Peyer's patch (tissue), 4 donors: ENCODE measurements around the gene XYLT1. TPM values are rescaled to one million over a fixed set of nuclear protein-coding genes. Genes with fewer than 3 reads are reported as not detected.

Experiments
- DNase-seq, 3 donors: peaks; one replicate each; pipeline ENCODE4 v3.0.0-alpha.2; 2017 to 2019
- H3K27ac ChIP-seq, 4 donors: fragments of 200-600 bp; sonication (generic); one replicate each; pipeline ENCODE4 v1.5.1; 2016 to 2019
- H3K27me3 ChIP-seq, 2 donors: fragments of 200-600 bp; sonication (generic); one replicate each; pipeline ENCODE4 v1.5.1; 2019
- H3K36me3 ChIP-seq, 3 donors: fragments of 200-600 bp; sonication (generic); one replicate each; pipeline ENCODE4 v1.5.1; 2016 to 2019
- H3K4me1 ChIP-seq, 4 donors: fragments of 200-600 bp; sonication (generic); one replicate each; pipeline ENCODE4 v1.5.1; 2016 to 2019
- H3K4me3 ChIP-seq, 4 donors: fragments of 200-600 bp; sonication (generic); 1 replicate in 3 of 4; 2 replicates in 1 of 4; pipeline ENCODE4 v1.5.1; 2016 to 2019; ENCODE audit warnings: mild to moderate bottlenecking in 1 of 4
- H3K9me3 ChIP-seq, 4 donors: fragments of 200-600 bp; sonication (generic); one replicate each; pipeline ENCODE4 v1.5.1; 2016 to 2019; ENCODE audit warnings: mild to moderate bottlenecking in 1 of 4
- POLR2A ChIP-seq, 2 donors: fragments of 450-650 bp; IDR thresholded peaks; one replicate each; pipeline ENCODE4 v1.5.1; 2017; ENCODE audit warnings: antibody characterized with exemption in 2 of 2, mild to moderate bottlenecking in 2 of 2, moderate library complexity in 2 of 2
- total RNA-seq, 4 donors: library from RNA; depleted of rRNA; stranded (reverse); fragments of >200 nt; gene quantifications; one replicate each; pipeline ENCODE4 v1.1.0, GENCODE V29; 2016
- TF ChIP-seq, protein P1 (sequence below), 6 experiments: fragments of 450-650 bp in 4 of 6; fragments of 200-600 bp in 2 of 6; sonication (generic) in 1 of 6; IDR thresholded peaks; one replicate each; pipeline ENCODE4 v1.5.1; 2017 to 2019; ENCODE audit warnings: antibody characterized with exemption in 6 of 6, mild to moderate bottlenecking in 3 of 6, moderate library complexity in 1 of 6

XYLT1 gene
- total RNA-seq, 4 donors from 2014 or later, result 18.7 to 42.1 (median 37.7) TPM

DNA sequence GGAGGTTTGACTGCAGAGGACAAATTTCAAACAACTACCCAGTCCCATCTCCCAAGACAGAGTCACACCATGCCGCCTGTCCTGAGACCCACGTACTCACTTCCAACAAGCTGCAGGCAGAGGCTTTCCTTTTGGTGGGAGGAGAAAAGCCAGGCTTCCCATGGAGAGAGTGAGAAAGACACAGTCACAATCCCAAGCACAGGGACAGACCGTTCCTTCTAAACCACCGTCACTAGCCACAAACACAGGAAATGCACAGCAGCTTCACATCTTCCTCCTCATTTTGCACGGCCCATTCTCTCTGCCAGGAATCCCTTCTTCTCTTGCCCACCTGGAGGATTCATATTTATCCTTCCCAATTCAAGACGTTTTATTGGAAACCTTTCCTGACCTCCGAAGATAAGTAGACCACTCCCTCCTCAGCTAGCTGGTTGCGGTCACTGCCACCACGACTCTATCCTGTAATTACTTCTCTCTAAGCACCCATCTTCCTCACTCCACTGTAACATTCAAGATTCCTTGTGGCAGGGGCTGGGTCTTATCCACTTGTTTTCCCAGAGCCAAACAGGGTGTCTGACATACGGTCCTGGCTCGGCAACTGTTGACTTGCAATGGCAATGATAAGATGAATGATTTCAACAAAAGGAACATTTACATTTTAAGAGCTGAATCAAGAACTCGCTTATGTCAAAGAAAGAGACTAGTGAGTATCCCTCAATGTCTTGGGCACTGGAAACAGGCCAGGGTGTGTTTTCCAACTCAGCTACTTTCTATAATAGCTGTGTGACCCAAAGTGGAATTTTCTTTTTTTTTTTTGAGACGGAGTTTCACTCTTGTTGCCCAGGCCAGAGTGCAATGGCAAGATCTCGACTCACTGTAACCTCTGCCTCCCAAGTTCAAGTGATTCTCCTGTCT, 87.6 kb downstream of the XYLT1 start:
- Histone ChIP-seq H3K27ac (peak overlapping the region; percentile 10 to 71 (median 64)), H3K27me3 (no peaks in the 10 kb centered on the region), H3K36me3 (no peaks in the 10 kb centered on the region), H3K4me1 (peaks cover 0 to 20% (median 5%) of the 10 kb centered on the region in 4 donors), H3K4me3 (peak overlapping the region in 2 of 4 donors; percentile 20 to 25), H3K9me3 (no peaks in the 10 kb centered on the region)
- TF ChIP-seq POLR2A (IDR thresholded peaks at IDR 0.05), result no peak
- TF ChIP-seq, protein P1, sequence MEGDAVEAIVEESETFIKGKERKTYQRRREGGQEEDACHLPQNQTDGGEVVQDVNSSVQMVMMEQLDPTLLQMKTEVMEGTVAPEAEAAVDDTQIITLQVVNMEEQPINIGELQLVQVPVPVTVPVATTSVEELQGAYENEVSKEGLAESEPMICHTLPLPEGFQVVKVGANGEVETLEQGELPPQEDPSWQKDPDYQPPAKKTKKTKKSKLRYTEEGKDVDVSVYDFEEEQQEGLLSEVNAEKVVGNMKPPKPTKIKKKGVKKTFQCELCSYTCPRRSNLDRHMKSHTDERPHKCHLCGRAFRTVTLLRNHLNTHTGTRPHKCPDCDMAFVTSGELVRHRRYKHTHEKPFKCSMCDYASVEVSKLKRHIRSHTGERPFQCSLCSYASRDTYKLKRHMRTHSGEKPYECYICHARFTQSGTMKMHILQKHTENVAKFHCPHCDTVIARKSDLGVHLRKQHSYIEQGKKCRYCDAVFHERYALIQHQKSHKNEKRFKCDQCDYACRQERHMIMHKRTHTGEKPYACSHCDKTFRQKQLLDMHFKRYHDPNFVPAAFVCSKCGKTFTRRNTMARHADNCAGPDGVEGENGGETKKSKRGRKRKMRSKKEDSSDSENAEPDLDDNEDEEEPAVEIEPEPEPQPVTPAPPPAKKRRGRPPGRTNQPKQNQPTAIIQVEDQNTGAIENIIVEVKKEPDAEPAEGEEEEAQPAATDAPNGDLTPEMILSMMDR (IDR thresholded peaks at IDR 0.05), result no peak
- peak in 2 of 3 donors; percentile 59 to 80 for DNase-seq

DNA sequence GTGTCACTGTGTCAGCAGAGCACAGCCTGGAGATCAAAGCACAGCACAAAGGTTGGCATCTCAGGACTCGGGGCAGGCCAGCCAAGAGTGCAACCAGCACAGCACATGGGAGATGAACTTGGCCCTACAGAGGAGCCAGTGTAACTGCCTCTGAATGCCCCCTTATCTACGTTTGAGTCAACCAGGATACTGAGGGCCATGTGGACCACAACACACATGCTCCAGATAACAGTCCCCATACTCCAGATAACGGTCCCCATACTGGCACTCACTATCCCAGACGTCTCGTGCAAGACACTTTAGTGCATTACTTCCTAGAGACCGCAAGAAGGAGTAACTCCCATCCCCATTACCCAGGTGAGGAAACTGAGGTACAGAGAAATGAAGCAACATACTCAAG, 88.2 kb downstream of the XYLT1 start:
- H3K4me1 ChIP-seq, result peaks cover 0 to 21% (median 8%) of the 10 kb centered on the region in 4 donors
- H3K36me3 ChIP-seq, result no peaks in the 10 kb centered on the region
- no peaks in the 10 kb centered on the region for H3K27me3 ChIP-seq
- no peak for TF ChIP-seq POLR2A (IDR thresholded peaks at IDR 0.05)
- TF ChIP-seq, protein P1 (IDR thresholded peaks at IDR 0.05), result no peak
- H3K9me3 ChIP-seq, result no peaks in the 10 kb centered on the region
- no peak for DNase-seq
- peak overlapping the region in 2 of 4 donors; percentile 20 to 25 for H3K4me3 ChIP-seq
- H3K27ac ChIP-seq, result peak overlapping the region; percentile 4 to 71 (median 64)

DNA sequence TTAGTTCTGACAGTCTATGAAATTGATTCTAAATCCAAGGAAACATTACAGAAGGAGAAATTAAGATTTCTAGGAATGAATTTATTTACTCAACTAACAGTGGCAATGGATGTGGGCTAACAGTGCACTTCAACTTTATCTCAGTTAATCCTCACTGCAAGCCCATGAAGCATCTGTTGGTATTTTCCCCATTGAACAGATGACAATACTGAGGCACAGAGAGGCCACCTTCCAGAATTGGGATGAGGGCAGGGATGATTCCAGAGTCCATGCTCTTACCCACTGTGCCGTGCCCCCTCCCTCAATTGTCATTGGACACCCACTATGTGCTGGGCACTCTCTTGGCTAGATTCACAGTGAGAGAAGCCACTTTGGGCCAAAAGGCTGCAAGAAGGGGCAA, 89.0 kb downstream of the XYLT1 start:
- H3K36me3 ChIP-seq, result no peaks in the 10 kb centered on the region
- TF ChIP-seq, protein P1 (IDR thresholded peaks at IDR 0.05), result no peak
- peaks cover 0 to 26% (median 13%) of the 10 kb centered on the region in 4 donors for H3K4me1 ChIP-seq
- no peaks in the 10 kb centered on the region for H3K27me3 ChIP-seq
- DNase-seq, result peak in 1 of 3 donors; percentile 10
- H3K27ac ChIP-seq, result peak overlapping the region in 3 of 4 donors; percentile 4 to 71 (median 69)
- H3K9me3 ChIP-seq, result no peaks in the 10 kb centered on the region
- no peak overlapping the region for H3K4me3 ChIP-seq

DNA sequence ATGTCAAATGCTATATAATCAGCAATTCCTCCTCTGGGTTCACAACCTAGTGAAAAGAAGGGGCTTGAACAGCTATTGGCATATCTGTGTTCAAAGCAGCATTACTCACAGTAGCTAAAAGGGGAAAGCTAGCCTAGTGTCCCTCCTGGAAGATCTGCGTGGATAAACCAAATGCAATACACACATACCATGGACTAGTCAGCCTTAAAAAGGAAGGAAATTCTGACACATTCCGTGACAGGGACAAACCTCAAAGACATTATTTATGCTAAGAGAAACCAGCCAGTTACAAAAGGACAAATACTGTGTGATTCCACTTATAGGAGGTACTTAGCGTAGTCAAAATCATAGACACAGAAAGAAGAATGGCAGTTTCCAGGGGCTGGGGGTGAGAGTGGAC, 90.1 kb downstream of the XYLT1 start:
- Histone ChIP-seq H3K9me3 (no peaks in the 10 kb centered on the region), H3K36me3 (no peaks in the 10 kb centered on the region), H3K4me3 (no peak overlapping the region), H3K27me3 (no peaks in the 10 kb centered on the region), H3K27ac (peak overlapping the region in 1 of 4 donors; percentile 82), H3K4me1 (peaks cover 0 to 26% (median 15%) of the 10 kb centered on the region in 4 donors)
- peak; percentile 14 to 37 for TF ChIP-seq POLR2A (IDR thresholded peaks at IDR 0.05)
- TF ChIP-seq, protein P1 (IDR thresholded peaks at IDR 0.05), result no peak
- peak in 1 of 3 donors; percentile 18 for DNase-seq

DNA sequence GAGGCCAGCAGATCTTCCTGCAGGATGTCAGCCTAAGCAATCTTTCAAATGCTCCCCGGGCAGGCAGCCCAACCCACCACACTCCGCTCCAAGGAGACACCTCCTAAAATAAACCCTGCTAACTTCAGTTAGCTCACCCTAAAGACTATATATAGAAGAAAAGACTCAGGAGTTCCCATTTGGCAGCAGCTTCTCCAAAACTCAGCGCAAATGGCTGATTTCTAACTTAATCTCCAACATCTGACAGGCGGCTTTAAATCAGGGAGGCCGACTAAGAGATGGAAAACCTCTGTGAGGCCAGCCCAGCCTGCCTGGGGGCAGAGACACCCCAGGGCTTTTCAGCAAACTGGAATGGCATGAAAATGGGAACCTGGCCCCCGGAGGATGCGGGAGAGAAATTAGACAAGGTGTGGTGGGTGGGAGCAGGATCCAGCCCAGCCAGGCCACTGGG, 91.6 kb downstream of the XYLT1 start:
- H3K27me3 ChIP-seq, result no peaks in the 10 kb centered on the region
- no peaks in the 10 kb centered on the region for H3K9me3 ChIP-seq
- DNase-seq, result peak in 1 of 3 donors; percentile 42
- H3K36me3 ChIP-seq, result no peaks in the 10 kb centered on the region
- H3K27ac ChIP-seq, result peak overlapping the region in 3 of 4 donors; percentile 59 to 82 (median 76)
- no peak overlapping the region for H3K4me3 ChIP-seq
- H3K4me1 ChIP-seq, result peaks cover 0 to 25% (median 12%) of the 10 kb centered on the region in 4 donors
- TF ChIP-seq POLR2A (IDR thresholded peaks at IDR 0.05), result no peak
- TF ChIP-seq, protein P1 (IDR thresholded peaks at IDR 0.05), result no peak
